GM23338 (cell line): Measurements from ENCODE around the gene C10orf90.

Experiments used
- CREB1 ChIP-seq: fragments of 250-450 bp; sonication (Bioruptor Pico); IDR thresholded peaks from 2 replicates; pipeline ENCODE4 v1.5.0; 2020; ENCODE audit warnings: low read depth, mild to moderate bottlenecking, moderate library complexity
- CTCF ChIP-seq, 2 experiments: fragments of 200-600 bp in 1 of 2; sonication (generic) in 1 of 2; conservative IDR thresholded peaks; 2 replicates each; pipeline versions ENCODE4 v1.5.1 to v1.6.1; 2016 to 2017; ENCODE audit warnings: antibody characterized with exemption in 2 of 2, low read depth in 2 of 2, mild to moderate bottlenecking in 2 of 2, moderate library complexity in 1 of 2
- EZH2 ChIP-seq: fragments of 200-600 bp; sonication (generic); IDR thresholded peaks from one replicate; pipeline ENCODE4 v1.8.0; 2017; ENCODE audit warnings: antibody characterized with exemption, mild to moderate bottlenecking, low read depth; ENCODE audit not compliant: unreplicated experiment
- NANOG ChIP-seq: IDR thresholded peaks from 2 replicates; pipeline ENCODE4 v1.6.1; 2016; ENCODE audit warnings: antibody characterized with exemption, borderline replicate concordance
- POLR2AphosphoS5 ChIP-seq: IDR thresholded peaks from 2 replicates; pipeline ENCODE4 v1.6.1; 2016; ENCODE audit warnings: antibody characterized with exemption, low read depth
- REST ChIP-seq: IDR thresholded peaks from one replicate; pipeline ENCODE4 v1.6.1; 2018; ENCODE audit warnings: antibody characterized with exemption; ENCODE audit not compliant: unreplicated experiment
- STAT1 ChIP-seq: IDR thresholded peaks from one replicate; pipeline ENCODE4 v1.6.1; 2016; ENCODE audit warnings: antibody characterized with exemption; ENCODE audit not compliant: unreplicated experiment
- ZNF331 ChIP-seq: fragments of 250-450 bp; sonication (Bioruptor Pico); IDR thresholded peaks from 2 replicates; pipeline ENCODE4 v1.5.0; 2020; ENCODE audit warnings: low read depth, mild to moderate bottlenecking, moderate library complexity

- TF ChIP-seq CTCF (conservative IDR thresholded peaks at IDR 0.05; ENCODE audit: low read depth in 2 of 2): no peak
- TF ChIP-seq EZH2: no peak
- no peak for TF ChIP-seq NANOG
- TF ChIP-seq REST: no peak
- TF ChIP-seq CREB1 (CRISPR knock-in tag): no peak
- TF ChIP-seq POLR2AphosphoS5: no peak
- TF ChIP-seq STAT1: no peak
- no peak for TF ChIP-seq ZNF331 (CRISPR knock-in tag)
Observed at GRCh38 chr10:126670895-126671261, 385 bp upstream of the C10orf90 start.
